IMR-90 (cell line): Measurements from ENCODE around the gene PBRM1.

Experiments used
- BHLHE40 ChIP-seq: fragments of 150-350 bp; IDR thresholded peaks from 2 replicates; pipeline ENCODE4 v1.6.1; 2016; ENCODE audit warnings: mild to moderate bottlenecking, low read depth, low read length
- ELK1 ChIP-seq: fragments of 150-350 bp; IDR thresholded peaks from 2 replicates; pipeline ENCODE4 v1.6.1; 2016; ENCODE audit warnings: low read depth, mild to moderate bottlenecking, low read length, moderate library complexity, borderline replicate concordance
- MXI1 ChIP-seq: IDR thresholded peaks from 2 replicates; pipeline ENCODE4 v1.6.1; 2012; ENCODE audit warnings: low read depth, mild to moderate bottlenecking, low read length, moderate library complexity, borderline replicate concordance
- NFE2L2 ChIP-seq: fragments of 150-350 bp; IDR thresholded peaks from 2 replicates; pipeline ENCODE4 v1.6.1; 2016; ENCODE audit warnings: low read depth, mild to moderate bottlenecking, low read length
- POLR2A ChIP-seq: IDR thresholded peaks from 2 replicates; pipeline ENCODE4 v1.6.1; 2012; ENCODE audit warnings: mild to moderate bottlenecking, low read depth, low read length
- RAD21 ChIP-seq: IDR thresholded peaks from 2 replicates; pipeline ENCODE4 v1.6.1; 2012; ENCODE audit warnings: low read length, improper control_type of control experiment
- RCOR1 ChIP-seq: IDR thresholded peaks from 2 replicates; pipeline ENCODE4 v1.6.1; 2012; ENCODE audit warnings: mild to moderate bottlenecking, low read length, improper control_type of control experiment; ENCODE audit not compliant: insufficient replicate concordance
- RFX5 ChIP-seq: IDR thresholded peaks from 2 replicates; pipeline ENCODE4 v1.8.0; 2012; ENCODE audit warnings: low read depth, mild to moderate bottlenecking, low read length, moderate library complexity
- SMC3 ChIP-seq: fragments of 150-350 bp; IDR thresholded peaks from 2 replicates; pipeline ENCODE4 v1.6.1; 2016; ENCODE audit warnings: low read depth, mild to moderate bottlenecking, antibody characterized with exemption, low read length, moderate library complexity
- USF2 ChIP-seq: fragments of 150-350 bp; IDR thresholded peaks from 2 replicates; pipeline ENCODE4 v1.6.1; 2017; ENCODE audit warnings: mild to moderate bottlenecking, antibody characterized with exemption, low read length, low read depth
- TF ChIP-seq, protein P1 (sequence below): conservative IDR thresholded peaks from 2 replicates; pipeline ENCODE4 v1.5.1; 2012; ENCODE audit warnings: mild to moderate bottlenecking, low read depth, low read length, improper control_type of control experiment

GRCh38 chr3:52525680-52526561 lies 159.8 kb downstream of the PBRM1 start:
- TF ChIP-seq, protein P1, sequence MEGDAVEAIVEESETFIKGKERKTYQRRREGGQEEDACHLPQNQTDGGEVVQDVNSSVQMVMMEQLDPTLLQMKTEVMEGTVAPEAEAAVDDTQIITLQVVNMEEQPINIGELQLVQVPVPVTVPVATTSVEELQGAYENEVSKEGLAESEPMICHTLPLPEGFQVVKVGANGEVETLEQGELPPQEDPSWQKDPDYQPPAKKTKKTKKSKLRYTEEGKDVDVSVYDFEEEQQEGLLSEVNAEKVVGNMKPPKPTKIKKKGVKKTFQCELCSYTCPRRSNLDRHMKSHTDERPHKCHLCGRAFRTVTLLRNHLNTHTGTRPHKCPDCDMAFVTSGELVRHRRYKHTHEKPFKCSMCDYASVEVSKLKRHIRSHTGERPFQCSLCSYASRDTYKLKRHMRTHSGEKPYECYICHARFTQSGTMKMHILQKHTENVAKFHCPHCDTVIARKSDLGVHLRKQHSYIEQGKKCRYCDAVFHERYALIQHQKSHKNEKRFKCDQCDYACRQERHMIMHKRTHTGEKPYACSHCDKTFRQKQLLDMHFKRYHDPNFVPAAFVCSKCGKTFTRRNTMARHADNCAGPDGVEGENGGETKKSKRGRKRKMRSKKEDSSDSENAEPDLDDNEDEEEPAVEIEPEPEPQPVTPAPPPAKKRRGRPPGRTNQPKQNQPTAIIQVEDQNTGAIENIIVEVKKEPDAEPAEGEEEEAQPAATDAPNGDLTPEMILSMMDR, result no peak
- no peak for TF ChIP-seq USF2
- TF ChIP-seq POLR2A, result no peak
- no peak for TF ChIP-seq BHLHE40
- TF ChIP-seq SMC3, result no peak
- TF ChIP-seq ELK1, result no peak
- TF ChIP-seq RAD21, result no peak
- no peak for TF ChIP-seq RFX5
- TF ChIP-seq NFE2L2, result no peak
- TF ChIP-seq RCOR1, result no peak
- no peak for TF ChIP-seq MXI1
